ENCODE measurements around the gene C12orf60.

The C12orf60 gene

GRCh38 chr12:14772946-14773345, 30.5 kb upstream of the C12orf60 start:
- no peaks in the 10 kb centered on the region for H3K27me3 Mint-ChIP-seq
- H3K27ac Mint-ChIP-seq = no peak overlapping the region
- H3K36me3 Mint-ChIP-seq (ENCODE audit: low read depth) = peaks cover 43% of the 10 kb centered on the region
- no peak for DNase-seq
- peaks cover 64% of the 10 kb centered on the region for H3K4me1 Mint-ChIP-seq (ENCODE audit: low read depth)
- no peaks in the 10 kb centered on the region for H3K9me3 Mint-ChIP-seq
- H3K4me3 Mint-ChIP-seq = peak overlapping the region; percentile 95

GRCh38 chr12:14773685-14774073, 29.8 kb upstream of the C12orf60 start:
- Mint-ChIP-seq H3K4me1 (ENCODE audit: low read depth) (peaks cover 60% of the 10 kb centered on the region), H3K27ac (peak overlapping the region; percentile 96), H3K4me3 (peak overlapping the region; percentile 95), H3K9me3 (no peaks in the 10 kb centered on the region), H3K36me3 (ENCODE audit: low read depth) (peaks cover 36% of the 10 kb centered on the region), H3K27me3 (no peaks in the 10 kb centered on the region)
- no peak for DNase-seq

- Mint-ChIP-seq H3K9me3 (no peaks in the 10 kb centered on the region), H3K27ac (peak overlapping the region; percentile 96), H3K4me3 (peak overlapping the region; percentile 95), H3K36me3 (ENCODE audit: low read depth) (peaks cover 30% of the 10 kb centered on the region), H3K4me1 (ENCODE audit: low read depth) (peaks cover 56% of the 10 kb centered on the region), H3K27me3 (no peaks in the 10 kb centered on the region)
- DNase-seq = peak; percentile 87
These were observed 29.2 kb upstream of the C12orf60 start for GRCh38 chr12:14774074-14774905.

DNA sequence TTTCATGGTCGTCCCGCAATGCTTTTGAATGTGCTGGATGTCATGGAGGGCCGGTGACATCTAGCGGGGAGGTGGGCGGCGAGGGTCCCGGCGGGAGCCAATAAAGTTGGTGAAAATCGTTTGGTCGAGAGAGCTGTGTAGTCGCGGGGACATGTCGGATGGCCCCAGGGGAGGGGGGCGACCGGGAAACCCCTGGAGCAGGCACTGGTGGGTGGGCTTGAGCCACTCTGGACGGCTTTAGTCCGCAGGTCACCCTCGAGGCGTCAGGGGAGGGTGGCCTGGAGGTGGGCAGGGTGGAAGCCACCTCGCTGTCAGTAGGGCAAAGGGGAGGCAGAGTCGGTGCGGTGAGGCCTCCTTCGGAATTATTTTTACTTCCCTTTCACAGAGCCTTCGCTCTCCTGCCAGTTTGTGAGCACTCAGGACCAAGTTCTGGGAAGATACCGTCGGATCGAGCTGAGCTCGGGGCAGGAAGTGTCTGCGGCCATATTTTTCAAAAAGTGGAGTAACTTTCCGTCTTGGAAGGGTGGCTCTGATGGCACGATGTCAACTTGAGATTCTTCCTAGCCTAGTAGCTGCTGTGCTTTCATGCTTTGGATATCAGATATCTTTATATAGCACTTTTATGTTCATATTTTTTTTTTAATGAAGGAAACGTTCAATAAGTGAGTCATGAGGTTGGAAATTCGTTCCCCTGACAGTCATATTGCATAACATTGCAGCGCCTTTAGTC, 28.4 kb upstream of the C12orf60 start:
- Mint-ChIP-seq H3K9me3 (no peaks in the 10 kb centered on the region), H3K27ac (peak overlapping the region; percentile 96), H3K36me3 (ENCODE audit: low read depth) (peaks cover 22% of the 10 kb centered on the region), H3K4me1 (ENCODE audit: low read depth) (peaks cover 55% of the 10 kb centered on the region), H3K27me3 (no peaks in the 10 kb centered on the region), H3K4me3 (peak overlapping the region; percentile 95)
- peak; percentile 62 for DNase-seq

- peaks cover 58% of the 10 kb centered on the region for H3K4me1 Mint-ChIP-seq (ENCODE audit: low read depth)
- peak overlapping the region; percentile 96 for H3K27ac Mint-ChIP-seq
- H3K36me3 Mint-ChIP-seq (ENCODE audit: low read depth) = peaks cover 17% of the 10 kb centered on the region
- H3K9me3 Mint-ChIP-seq = no peaks in the 10 kb centered on the region
- no peaks in the 10 kb centered on the region for H3K27me3 Mint-ChIP-seq
- DNase-seq = no peak
- peak overlapping the region; percentile 95 for H3K4me3 Mint-ChIP-seq
These were observed 27.9 kb upstream of the C12orf60 start for GRCh38 chr12:14775636-14775980.

GRCh38 chr12:14776236-14776961, 27.1 kb upstream of the C12orf60 start:
- no peaks in the 10 kb centered on the region for H3K9me3 Mint-ChIP-seq
- DNase-seq = no peak
- peak overlapping the region; percentile 13 for H3K27ac Mint-ChIP-seq
- H3K36me3 Mint-ChIP-seq (ENCODE audit: low read depth) = peaks cover 13% of the 10 kb centered on the region
- peak overlapping the region; percentile 95 for H3K4me3 Mint-ChIP-seq
- peaks cover 53% of the 10 kb centered on the region for H3K4me1 Mint-ChIP-seq (ENCODE audit: low read depth)
- no peaks in the 10 kb centered on the region for H3K27me3 Mint-ChIP-seq

GRCh38 chr12:14777271-14777670, 26.2 kb upstream of the C12orf60 start:
- Mint-ChIP-seq H3K9me3 (no peaks in the 10 kb centered on the region), H3K36me3 (ENCODE audit: low read depth) (peaks cover 13% of the 10 kb centered on the region), H3K4me1 (ENCODE audit: low read depth) (peaks cover 45% of the 10 kb centered on the region), H3K4me3 (no peak overlapping the region), H3K27ac (no peak overlapping the region), H3K27me3 (no peaks in the 10 kb centered on the region)
- DNase-seq = no peak

DNA sequence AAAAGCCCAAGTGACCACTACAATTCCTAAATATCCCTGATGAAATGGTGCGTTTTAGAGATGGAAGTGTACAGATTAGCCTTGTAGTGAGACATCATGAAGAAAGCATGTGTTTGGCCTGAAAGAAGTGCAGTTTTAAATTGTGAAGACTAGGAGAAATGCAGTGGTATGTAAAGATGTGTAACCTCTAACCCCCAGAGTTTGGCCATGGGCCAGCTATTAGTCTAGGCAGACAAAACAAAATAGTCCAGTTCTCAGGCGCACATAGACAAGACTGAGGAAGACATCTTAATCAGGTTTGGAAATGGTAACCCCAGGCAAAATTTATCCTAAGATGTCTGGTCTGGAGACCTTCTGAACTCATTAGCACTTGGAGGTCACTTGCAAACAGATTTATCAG, 23.6 kb upstream of the C12orf60 start:
- peaks cover 25% of the 10 kb centered on the region for H3K4me1 Mint-ChIP-seq (ENCODE audit: low read depth)
- H3K27me3 Mint-ChIP-seq = no peaks in the 10 kb centered on the region
- peaks cover 18% of the 10 kb centered on the region for H3K36me3 Mint-ChIP-seq (ENCODE audit: low read depth)
- H3K27ac Mint-ChIP-seq = no peak overlapping the region
- H3K9me3 Mint-ChIP-seq = no peaks in the 10 kb centered on the region
- no peak for DNase-seq
- no peak overlapping the region for H3K4me3 Mint-ChIP-seq

- Mint-ChIP-seq H3K4me1 (ENCODE audit: low read depth) (peaks cover 15% of the 10 kb centered on the region), H3K27ac (no peak overlapping the region), H3K27me3 (no peaks in the 10 kb centered on the region), H3K4me3 (no peak overlapping the region), H3K9me3 (no peaks in the 10 kb centered on the region), H3K36me3 (ENCODE audit: low read depth) (peaks cover 23% of the 10 kb centered on the region)
- DNase-seq = no peak
These were observed 22.6 kb upstream of the C12orf60 start for GRCh38 chr12:14780859-14781258.

DNA sequence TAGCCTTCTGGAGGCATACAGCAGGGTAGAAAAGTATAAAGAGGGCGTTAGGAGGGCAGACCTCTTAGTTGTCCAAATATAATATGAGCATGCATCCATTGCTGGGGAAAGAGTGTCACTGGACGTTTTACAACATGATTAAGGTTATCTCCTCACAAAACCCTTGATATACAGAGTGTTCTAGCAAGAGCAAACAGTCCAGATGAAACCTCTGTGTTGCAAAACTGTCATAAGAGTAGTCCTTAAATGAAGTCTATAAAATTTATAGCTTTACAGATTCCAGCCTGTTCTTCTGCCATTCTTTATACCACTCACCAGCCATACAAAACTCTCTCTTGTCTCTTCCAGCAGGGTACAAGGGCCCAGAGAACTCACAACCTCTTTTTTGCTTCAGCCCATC, 21.9 kb upstream of the C12orf60 start:
- no peak for DNase-seq
- H3K27ac Mint-ChIP-seq = no peak overlapping the region
- no peaks in the 10 kb centered on the region for H3K9me3 Mint-ChIP-seq

GRCh38 chr12:14782756-14783155, 20.7 kb upstream of the C12orf60 start:
- Mint-ChIP-seq H3K4me3 (no peak overlapping the region), H3K27me3 (no peaks in the 10 kb centered on the region), H3K4me1 (ENCODE audit: low read depth) (peaks cover 3% of the 10 kb centered on the region), H3K9me3 (no peaks in the 10 kb centered on the region), H3K27ac (no peak overlapping the region), H3K36me3 (ENCODE audit: low read depth) (peaks cover 42% of the 10 kb centered on the region)
- no peak for DNase-seq

More for the DNA sequence above, 21.9 kb upstream of the C12orf60 start:
- Mint-ChIP-seq H3K27me3 (no peaks in the 10 kb centered on the region), H3K36me3 (ENCODE audit: low read depth) (peaks cover 30% of the 10 kb centered on the region), H3K4me1 (ENCODE audit: low read depth) (peaks cover 7% of the 10 kb centered on the region), H3K4me3 (no peak overlapping the region)

GRCh38 chr12:14784471-14784870, 19.0 kb upstream of the C12orf60 start:
- Mint-ChIP-seq H3K27me3 (no peaks in the 10 kb centered on the region), H3K4me3 (no peak overlapping the region), H3K9me3 (no peaks in the 10 kb centered on the region), H3K27ac (no peak overlapping the region), H3K4me1 (ENCODE audit: low read depth) (peaks cover 3% of the 10 kb centered on the region), H3K36me3 (ENCODE audit: low read depth) (peaks cover 59% of the 10 kb centered on the region)
- no peak for DNase-seq

GRCh38 chr12:14785568-14785967, 17.9 kb upstream of the C12orf60 start:
- Mint-ChIP-seq H3K27me3 (no peaks in the 10 kb centered on the region), H3K4me1 (ENCODE audit: low read depth) (no peaks in the 10 kb centered on the region), H3K36me3 (ENCODE audit: low read depth) (peaks cover 70% of the 10 kb centered on the region), H3K9me3 (no peaks in the 10 kb centered on the region), H3K4me3 (no peak overlapping the region), H3K27ac (no peak overlapping the region)
- DNase-seq = no peak

- Mint-ChIP-seq H3K27me3 (no peaks in the 10 kb centered on the region), H3K27ac (peak overlapping the region; percentile 9), H3K36me3 (ENCODE audit: low read depth) (peaks cover 98% of the 10 kb centered on the region), H3K9me3 (no peaks in the 10 kb centered on the region), H3K4me3 (no peak overlapping the region), H3K4me1 (ENCODE audit: low read depth) (peaks cover 10% of the 10 kb centered on the region)
- DNase-seq = no peak
These were observed 8.4 kb upstream of the C12orf60 start for GRCh38 chr12:14795028-14795448.
